ACC112 (cell line): ENCODE measurements around the gene LYPLAL1.

Experiments
- H2AFZ ChIP-seq: fragments of 200-600 bp; sonication (generic); one replicate; pipeline ENCODE4 v1.6.0; 2017; ENCODE audit warnings: antibody characterized with exemption, low read length; ENCODE audit not compliant: unreplicated experiment
- H3K27ac ChIP-seq: fragments of 200-600 bp; sonication (generic); 2 replicates; pipeline ENCODE4 v1.5.1; 2014; ENCODE audit warnings: low read depth, mild to moderate bottlenecking, antibody characterized with exemption, low read length, moderate library complexity
- H3K27me3 ChIP-seq: fragments of 200-600 bp; sonication (generic); 2 replicates; pipeline ENCODE4 v1.6.1; 2014; ENCODE audit warnings: mild to moderate bottlenecking, antibody characterized with exemption, low read length, moderate library complexity, mixed read lengths; ENCODE audit not compliant: insufficient read depth
- H3K36me3 ChIP-seq: fragments of 200-600 bp; sonication (generic); 2 replicates; pipeline ENCODE4 v1.6.1; 2016; ENCODE audit warnings: mild to moderate bottlenecking, antibody characterized with exemption, low read length, moderate library complexity, mixed read lengths; ENCODE audit not compliant: insufficient read depth
- H3K4me1 ChIP-seq: fragments of 200-600 bp; sonication (generic); one replicate; pipeline ENCODE4 v1.6.1; 2016; ENCODE audit warnings: low read length, mixed read lengths; ENCODE audit not compliant: insufficient read depth, unreplicated experiment, control insufficient read depth
- H3K4me3 ChIP-seq: fragments of 200-600 bp; sonication (generic); 2 replicates; pipeline ENCODE4 v1.5.1; 2014; ENCODE audit warnings: mild to moderate bottlenecking, low read depth, low read length
- H3K79me2 ChIP-seq: fragments of 200-600 bp; sonication (generic); one replicate; pipeline ENCODE4 v1.6.0; 2016; ENCODE audit warnings: low read length; ENCODE audit not compliant: control insufficient read depth, unreplicated experiment, insufficient read depth

LYPLAL1 gene

GRCh38 chr1:219161371-219161770, 12.3 kb upstream of the LYPLAL1 start:
- Histone ChIP-seq H3K27me3 (no peaks in the 10 kb centered on the region), H3K27ac (peak overlapping the region; percentile 49), H2AFZ (peak overlapping the region; percentile 79), H3K36me3 (no peaks in the 10 kb centered on the region), H3K4me3 (no peak overlapping the region), H3K79me2 (no peaks in the 10 kb centered on the region), H3K4me1 (peaks cover 22% of the 10 kb centered on the region)

DNA sequence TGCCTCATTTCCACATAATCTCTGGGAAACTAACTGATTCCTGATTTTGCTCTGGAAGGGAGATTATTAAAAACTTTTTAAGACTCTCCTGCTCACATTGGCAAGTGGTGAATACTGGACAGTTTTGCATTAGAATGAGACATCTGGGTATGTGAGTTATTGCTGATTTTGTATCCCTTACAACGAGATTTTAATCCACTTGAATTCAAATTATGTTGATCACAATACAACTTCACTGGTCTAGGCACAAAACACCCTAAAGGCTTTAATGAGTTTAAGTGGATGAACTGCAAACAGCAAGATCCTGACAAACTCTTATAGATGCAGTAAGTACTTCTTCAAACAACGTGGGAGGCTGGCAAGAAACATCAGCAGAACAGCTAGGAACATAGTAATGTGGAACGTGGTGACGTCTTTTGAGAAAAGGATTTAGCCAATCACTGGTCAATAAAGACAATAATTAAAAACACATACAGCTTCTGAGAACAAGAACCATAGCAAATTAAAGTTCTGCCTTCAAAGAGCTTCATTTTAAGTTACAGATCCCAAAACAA, 10.2 kb upstream of the LYPLAL1 start:
- H3K4me3 ChIP-seq = no peak overlapping the region
- no peaks in the 10 kb centered on the region for H3K36me3 ChIP-seq
- no peaks in the 10 kb centered on the region for H3K79me2 ChIP-seq
- no peak overlapping the region for H3K27ac ChIP-seq
- peaks cover 22% of the 10 kb centered on the region for H3K4me1 ChIP-seq
- no peaks in the 10 kb centered on the region for H3K27me3 ChIP-seq
- H2AFZ ChIP-seq = no peak overlapping the region

DNA sequence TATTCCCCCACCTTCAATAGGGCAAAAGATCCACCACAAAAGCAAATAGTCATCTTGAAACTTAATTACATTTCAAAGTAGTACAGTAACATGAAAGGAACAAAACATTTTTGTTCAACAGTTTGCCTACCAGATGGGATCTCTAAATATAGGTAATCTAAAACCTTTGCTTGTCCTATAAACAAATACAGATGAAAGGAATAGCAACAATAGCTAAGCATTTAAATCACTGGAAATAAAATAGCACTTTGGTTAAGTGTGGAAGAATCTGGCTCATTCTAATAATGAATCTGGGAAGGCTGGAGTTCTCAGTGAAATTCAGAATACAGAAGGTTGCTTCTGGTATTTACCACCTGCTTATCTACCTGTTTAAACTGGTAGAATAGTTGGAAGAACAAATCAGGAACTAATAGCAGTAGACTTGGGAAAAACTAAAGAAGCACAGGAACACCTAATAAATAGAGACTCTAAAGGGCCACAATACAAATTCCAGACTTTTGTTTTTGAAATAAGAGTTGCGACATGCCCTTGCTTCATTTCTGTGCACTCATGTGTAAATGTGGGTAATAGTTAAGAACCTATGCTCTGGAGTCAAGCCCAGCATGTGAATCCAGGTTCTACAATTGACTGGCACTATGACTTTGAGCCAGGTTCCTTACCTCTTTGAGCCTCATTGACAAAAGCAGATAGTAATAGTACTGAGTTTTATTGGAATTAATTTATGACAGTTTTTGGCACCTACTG, 2.3 kb upstream of the LYPLAL1 start:
- Histone ChIP-seq H3K27ac (no peak overlapping the region), H2AFZ (no peak overlapping the region), H3K79me2 (peaks cover 25% of the 10 kb centered on the region), H3K27me3 (no peaks in the 10 kb centered on the region), H3K36me3 (peaks cover 5% of the 10 kb centered on the region; the same call in 1 of the 2 replicates), H3K4me3 (no peak overlapping the region), H3K4me1 (peaks cover 12% of the 10 kb centered on the region)

DNA sequence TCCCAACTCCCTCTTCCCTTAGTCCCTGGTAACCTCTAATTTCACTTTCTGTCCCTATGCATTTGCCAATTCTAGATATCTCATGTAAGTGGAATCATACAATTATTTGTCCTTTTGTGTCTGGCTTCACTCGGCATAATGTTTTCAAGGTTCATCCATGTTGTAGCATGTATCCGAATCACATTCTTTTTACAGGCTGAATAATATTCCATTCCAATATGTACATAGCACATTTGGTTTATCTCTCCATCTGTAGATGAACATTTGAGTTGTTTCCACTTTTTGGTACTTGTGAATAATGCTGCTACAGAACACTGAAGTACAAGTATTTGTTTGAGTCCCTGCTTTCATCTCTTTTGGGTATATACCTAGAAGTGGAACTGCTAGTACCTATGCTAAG, 857 bp upstream of the LYPLAL1 start:
- H3K27ac ChIP-seq = no peak overlapping the region
- H3K27me3 ChIP-seq = no peaks in the 10 kb centered on the region
- peak overlapping the region; percentile 80 for H3K4me3 ChIP-seq
- peak overlapping the region; percentile 12 for H2AFZ ChIP-seq
- H3K79me2 ChIP-seq = peaks cover 40% of the 10 kb centered on the region
- peaks cover 21% of the 10 kb centered on the region for H3K4me1 ChIP-seq
- peaks cover 14% of the 10 kb centered on the region for H3K36me3 ChIP-seq

DNA sequence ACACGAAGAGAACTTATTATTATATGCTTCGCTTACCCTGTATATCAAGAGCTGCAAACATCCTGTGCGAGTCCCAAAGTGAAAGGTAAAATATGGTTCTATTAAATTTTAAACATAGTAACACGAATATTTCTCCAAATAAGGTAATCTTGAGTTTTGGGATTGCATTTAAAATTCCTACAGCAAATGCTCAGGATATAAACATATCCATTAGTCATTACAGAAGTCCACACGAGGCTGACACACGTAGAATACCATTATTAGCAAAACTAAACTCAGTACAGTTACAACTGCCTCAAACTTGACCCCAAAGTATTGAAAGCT, 282 bp upstream of the LYPLAL1 start:
- peaks cover 16% of the 10 kb centered on the region for H3K36me3 ChIP-seq
- peaks cover 44% of the 10 kb centered on the region for H3K79me2 ChIP-seq
- H3K27ac ChIP-seq = peak overlapping the region; percentile 11; the same call in 1 of the 2 replicates
- peaks cover 25% of the 10 kb centered on the region for H3K4me1 ChIP-seq
- H2AFZ ChIP-seq = peak overlapping the region; percentile 12
- peak overlapping the region; percentile 80 for H3K4me3 ChIP-seq
- H3K27me3 ChIP-seq = no peaks in the 10 kb centered on the region

GRCh38 chr1:219174460-219175211, 958 bp downstream of the LYPLAL1 start:
- Histone ChIP-seq H3K27ac (peak overlapping the region; percentile 67), H3K4me3 (peak overlapping the region; percentile 80), H3K27me3 (no peaks in the 10 kb centered on the region), H3K36me3 (peaks cover 16% of the 10 kb centered on the region), H3K4me1 (peaks cover 30% of the 10 kb centered on the region), H2AFZ (peak overlapping the region; percentile 44), H3K79me2 (peaks cover 44% of the 10 kb centered on the region)

- Histone ChIP-seq H3K27me3 (no peaks in the 10 kb centered on the region), H3K36me3 (peaks cover 21% of the 10 kb centered on the region), H3K4me3 (peak overlapping the region; percentile 80), H3K27ac (peak overlapping the region; percentile 67), H3K4me1 (peaks cover 30% of the 10 kb centered on the region), H3K79me2 (peaks cover 44% of the 10 kb centered on the region), H2AFZ (no peak overlapping the region)
These were observed 1.5 kb downstream of the LYPLAL1 start for GRCh38 chr1:219175212-219175564.

DNA sequence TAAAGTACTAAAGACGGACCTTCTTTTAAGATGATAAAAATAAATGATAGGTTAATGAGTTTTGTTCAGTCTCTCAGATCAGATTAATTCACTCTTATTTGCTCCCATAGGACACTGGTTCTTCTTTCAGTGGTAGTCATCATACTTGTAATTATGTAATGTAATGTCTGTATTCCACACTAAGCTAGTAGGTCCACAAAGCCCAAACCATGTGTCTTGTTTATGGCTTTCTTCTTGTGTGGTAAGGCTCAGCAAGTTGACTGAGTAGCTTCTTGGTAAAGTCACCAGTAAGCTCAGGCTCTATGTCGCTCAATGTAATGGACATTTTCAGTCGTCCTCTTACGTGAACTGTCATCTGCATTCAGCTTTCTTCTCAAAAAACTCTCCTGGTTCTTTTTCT, 2.5 kb downstream of the LYPLAL1 start:
- Histone ChIP-seq H3K36me3 (peaks cover 26% of the 10 kb centered on the region), H3K27ac (no peak overlapping the region), H3K4me3 (peak overlapping the region; percentile 80)

DNA sequence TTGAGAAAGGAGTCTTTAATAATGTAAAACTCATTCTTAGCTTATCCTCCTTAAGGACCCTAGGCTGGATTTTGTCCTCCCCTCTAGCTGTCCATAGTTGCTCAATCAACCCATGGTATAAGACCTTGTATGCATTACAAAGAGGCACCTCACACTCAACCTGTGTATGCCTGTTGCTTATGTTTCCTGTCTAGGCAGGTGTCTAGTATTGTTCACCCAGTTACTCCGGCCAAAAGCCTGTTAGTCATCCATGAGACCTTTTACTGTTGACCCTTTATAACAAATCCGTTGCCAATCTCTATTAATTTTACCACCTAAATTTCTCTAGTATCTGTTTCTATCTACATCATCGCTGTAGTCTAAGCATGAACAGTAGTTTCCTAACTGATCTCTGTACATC, 3.7 kb downstream of the LYPLAL1 start:
- Histone ChIP-seq H3K79me2 (peaks cover 52% of the 10 kb centered on the region), H3K4me3 (no peak overlapping the region), H3K36me3 (peaks cover 30% of the 10 kb centered on the region), H3K4me1 (peaks cover 30% of the 10 kb centered on the region), H3K27ac (no peak overlapping the region), H3K27me3 (no peaks in the 10 kb centered on the region), H2AFZ (no peak overlapping the region)

More for the DNA sequence above, 2.5 kb downstream of the LYPLAL1 start:
- no peaks in the 10 kb centered on the region for H3K27me3 ChIP-seq
- peaks cover 44% of the 10 kb centered on the region for H3K79me2 ChIP-seq
- H3K4me1 ChIP-seq = peaks cover 30% of the 10 kb centered on the region
- no peak overlapping the region for H2AFZ ChIP-seq

GRCh38 chr1:219177940-219178339, 4.3 kb downstream of the LYPLAL1 start:
- Histone ChIP-seq H3K27me3 (no peaks in the 10 kb centered on the region), H3K4me3 (no peak overlapping the region), H3K36me3 (peaks cover 36% of the 10 kb centered on the region), H3K4me1 (peaks cover 30% of the 10 kb centered on the region), H3K79me2 (peaks cover 56% of the 10 kb centered on the region), H3K27ac (no peak overlapping the region), H2AFZ (no peak overlapping the region)
